Measurements from ENCODE around the gene NAPB.

- TF ChIP-seq EP300 (IDR thresholded peaks at IDR 0.05) (no peak), CTCF (IDR thresholded peaks at IDR 0.05) (no peak)
These were observed 28.1 kb upstream of the NAPB start for GRCh38 chr20:23449421-23449820.
